GM03348 (cell line): Measurements from ENCODE around the gene FSTL4.

ENCODE experiments used
- DNase-seq: peaks from one replicate; pipeline ENCODE4 v3.0.0; 2012; ENCODE audit warnings: low spot score

The FSTL4 gene

GRCh38 chr5:133262690-133263089 is 349.7 kb downstream of the FSTL4 start:
- no peak for DNase-seq

- no peak for DNase-seq
Observed at GRCh38 chr5:133261993-133262392, 350.3 kb downstream of the FSTL4 start.

- DNase-seq: no peak
Observed at GRCh38 chr5:133260715-133261114, 351.6 kb downstream of the FSTL4 start.

- DNase-seq: no peak
Observed at GRCh38 chr5:133259199-133259997, 352.9 kb downstream of the FSTL4 start.

DNA sequence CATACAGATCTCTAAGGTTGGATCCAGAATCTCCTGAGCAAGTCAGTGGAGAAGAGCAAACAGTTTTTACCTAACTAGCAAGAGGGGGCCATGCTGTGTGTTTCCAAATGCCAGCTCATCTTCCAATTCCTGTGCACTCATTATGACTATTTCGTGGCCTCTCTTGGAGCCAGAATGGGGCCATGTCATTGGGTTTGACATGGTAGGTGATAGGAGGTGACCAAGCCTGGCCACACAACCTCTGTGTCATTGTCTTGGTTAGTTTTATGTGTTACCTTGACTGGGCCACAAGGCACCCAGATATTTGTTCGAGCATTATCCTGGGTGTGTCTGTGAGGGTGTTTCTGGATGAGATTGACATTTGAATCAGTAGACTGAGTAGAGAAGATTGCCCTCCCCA is 354.4 kb downstream of the FSTL4 start:
- no peak for DNase-seq

DNA sequence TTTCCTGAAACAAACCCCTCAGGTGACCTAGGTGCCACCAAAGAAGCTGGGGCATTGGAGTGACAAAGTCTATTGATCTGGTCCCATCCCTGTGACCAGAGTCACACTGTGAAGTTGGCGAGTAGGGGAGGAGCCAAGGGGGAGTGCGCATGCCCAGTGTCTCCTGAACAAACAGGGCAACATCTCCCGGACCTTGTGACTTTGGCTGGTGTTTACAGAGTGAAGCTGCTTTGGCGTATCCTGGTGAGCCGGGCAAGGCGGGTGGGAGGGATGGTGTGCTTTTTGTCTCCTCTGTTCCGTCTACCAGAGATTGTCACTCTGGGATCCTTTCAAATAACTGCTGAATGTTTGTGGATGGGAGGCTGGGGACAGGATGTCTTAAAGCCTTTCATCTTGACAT is 356.1 kb downstream of the FSTL4 start:
- no peak for DNase-seq

DNA sequence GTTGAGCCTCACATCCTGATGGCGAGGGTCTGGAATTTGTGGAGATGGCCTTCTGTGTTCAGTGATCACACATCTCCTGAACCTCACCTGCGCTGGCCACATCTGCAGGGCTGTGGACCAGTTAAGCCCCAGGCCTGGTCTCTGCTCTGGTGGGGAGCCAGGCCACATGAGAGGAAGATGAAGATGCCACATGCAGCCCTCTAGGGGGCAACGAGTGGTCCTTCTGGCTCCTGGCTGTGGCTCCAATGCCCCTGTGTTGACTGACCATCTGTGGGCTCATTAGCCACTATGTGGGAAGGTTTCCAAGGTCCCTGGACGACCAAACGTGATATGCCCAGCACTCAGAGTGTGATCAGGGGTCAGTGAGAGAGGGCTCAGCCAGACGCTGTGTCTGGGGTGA is 357.5 kb downstream of the FSTL4 start:
- no peak for DNase-seq

DNA sequence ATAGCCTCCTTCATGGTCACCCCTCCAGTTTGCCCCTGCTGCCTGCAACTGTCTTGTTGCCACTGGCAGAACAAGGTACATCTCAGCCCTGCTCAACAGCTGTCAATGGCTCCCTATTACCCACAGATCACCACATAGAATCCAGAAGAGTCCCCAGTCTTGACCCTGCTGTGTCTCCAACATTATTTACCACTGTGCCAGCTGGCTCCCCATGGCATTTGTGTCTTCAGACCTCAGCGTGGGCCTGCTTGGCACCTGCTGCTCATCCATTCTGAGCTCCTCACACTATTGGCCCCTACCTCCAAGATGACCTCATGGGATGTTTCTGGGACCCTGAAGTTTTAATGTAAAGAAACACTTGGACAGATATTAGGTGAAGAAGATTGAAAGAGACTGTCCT is 358.7 kb downstream of the FSTL4 start:
- DNase-seq: no peak

GRCh38 chr5:133253070-133253469 is 359.3 kb downstream of the FSTL4 start:
- no peak for DNase-seq

DNA sequence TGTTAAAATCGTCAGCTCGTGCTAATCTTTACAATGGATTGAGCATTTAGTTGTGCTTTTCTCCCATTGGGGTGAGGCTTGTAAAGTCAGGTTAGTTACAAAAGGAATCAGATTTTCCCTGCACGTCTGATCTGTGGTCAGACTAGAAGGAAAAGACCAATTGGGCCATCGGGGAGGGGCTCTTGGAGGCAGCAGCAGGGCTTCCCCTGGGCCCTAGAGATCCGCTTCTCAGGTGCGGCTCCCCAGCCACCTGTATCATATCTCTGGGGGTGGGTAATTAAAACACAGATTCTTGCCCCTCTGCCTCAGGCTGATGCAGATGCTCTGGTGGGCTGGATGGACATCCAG is 360.2 kb downstream of the FSTL4 start:
- DNase-seq: no peak

DNA sequence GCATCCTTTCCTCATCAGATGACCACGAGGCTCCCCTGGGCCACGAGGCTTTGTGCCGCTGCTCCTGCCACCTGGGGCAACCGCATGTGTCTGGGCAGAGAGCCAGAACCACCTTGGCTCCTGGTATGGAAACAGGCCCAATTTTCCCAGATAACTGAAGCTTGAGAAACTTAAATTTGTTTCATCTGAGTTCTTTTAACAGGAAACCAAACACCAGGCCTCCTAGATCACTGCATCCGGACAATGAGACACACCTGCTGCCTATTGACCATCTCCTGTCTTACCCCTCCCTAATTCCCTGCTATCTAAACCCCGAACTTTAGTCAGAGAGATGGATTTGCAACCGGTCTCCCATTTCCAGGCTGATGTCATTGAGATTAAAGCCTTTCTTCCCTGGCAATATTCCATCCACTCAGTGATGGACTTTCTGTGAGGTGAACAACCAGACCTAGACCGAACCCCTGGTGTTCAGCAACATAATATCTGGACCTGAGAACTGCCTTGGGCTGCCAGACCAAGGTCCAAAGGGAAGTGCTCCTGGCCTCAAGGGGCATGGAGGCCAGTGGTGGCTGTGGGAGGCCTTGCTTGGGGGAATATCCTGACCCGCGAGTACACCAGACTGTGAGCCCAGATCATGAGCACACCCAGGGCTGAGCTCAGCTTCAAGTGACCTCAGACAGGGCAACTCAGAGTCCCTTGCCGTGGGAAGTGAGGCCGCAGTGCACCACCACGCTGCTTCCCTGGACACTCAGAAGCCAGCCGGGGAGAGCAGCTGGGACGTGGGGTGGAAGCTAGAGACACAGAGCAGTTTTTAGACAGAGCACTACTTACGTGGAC is 360.8 kb downstream of the FSTL4 start:
- DNase-seq: no peak

DNA sequence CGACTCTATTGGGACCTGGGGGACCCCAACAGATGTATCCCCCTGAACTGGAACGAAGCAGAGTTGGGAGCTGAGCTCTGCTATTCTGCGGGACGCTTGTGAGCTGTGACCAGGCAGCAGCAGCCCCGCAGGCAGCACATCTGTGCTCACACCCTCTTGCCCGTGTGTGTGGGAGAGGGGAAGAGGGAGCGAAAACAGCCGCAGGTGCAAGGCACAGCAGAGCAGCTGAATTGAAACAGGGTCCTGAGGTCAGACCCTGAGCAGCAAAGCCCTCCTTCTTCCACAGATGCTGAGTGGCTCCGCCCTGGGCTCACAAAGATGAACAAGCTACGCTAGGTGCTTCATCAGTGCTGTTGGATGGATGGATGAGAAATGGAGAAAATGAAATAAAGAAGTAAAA is 361.8 kb downstream of the FSTL4 start:
- no peak for DNase-seq

- DNase-seq: no peak
Observed at GRCh38 chr5:133249593-133249992, 362.7 kb downstream of the FSTL4 start.

DNA sequence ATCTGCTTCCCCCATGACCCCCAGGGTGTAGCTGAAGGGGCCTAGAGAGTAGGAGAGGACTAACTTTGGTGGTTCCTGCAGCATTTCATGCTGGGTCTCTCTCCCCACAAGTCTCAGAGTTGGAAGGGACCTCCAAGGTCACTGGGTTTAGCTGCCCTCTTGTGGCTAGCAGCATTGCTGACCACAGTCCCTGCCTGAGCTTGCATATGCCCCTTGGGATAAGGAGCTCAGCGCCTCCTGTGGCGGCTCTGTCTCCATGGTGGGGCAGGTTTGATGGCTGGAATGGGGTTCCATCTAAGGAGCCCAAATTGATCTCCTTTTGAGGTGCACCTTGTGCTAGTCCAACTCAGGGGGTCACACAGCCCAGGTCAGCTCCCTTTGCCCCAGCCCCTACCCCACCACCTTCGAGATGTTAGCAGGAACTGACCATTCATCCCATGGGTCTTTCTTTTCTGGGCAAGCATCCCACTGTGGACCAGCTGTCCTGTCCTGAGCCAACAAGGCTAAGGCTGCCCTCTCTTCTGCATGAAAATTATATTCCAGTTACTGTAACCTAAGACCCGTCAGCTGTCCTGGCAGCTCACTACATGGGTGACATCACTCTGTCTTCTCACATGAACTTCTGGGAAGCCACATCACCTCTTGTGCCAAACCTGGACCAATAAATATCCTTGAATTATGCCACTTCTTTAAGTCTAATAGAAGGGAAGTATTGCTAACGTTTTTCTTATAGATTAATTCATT is 364.3 kb downstream of the FSTL4 start:
- no peak for DNase-seq

GRCh38 chr5:133247151-133247709 is 365.1 kb downstream of the FSTL4 start:
- DNase-seq: no peak

DNA sequence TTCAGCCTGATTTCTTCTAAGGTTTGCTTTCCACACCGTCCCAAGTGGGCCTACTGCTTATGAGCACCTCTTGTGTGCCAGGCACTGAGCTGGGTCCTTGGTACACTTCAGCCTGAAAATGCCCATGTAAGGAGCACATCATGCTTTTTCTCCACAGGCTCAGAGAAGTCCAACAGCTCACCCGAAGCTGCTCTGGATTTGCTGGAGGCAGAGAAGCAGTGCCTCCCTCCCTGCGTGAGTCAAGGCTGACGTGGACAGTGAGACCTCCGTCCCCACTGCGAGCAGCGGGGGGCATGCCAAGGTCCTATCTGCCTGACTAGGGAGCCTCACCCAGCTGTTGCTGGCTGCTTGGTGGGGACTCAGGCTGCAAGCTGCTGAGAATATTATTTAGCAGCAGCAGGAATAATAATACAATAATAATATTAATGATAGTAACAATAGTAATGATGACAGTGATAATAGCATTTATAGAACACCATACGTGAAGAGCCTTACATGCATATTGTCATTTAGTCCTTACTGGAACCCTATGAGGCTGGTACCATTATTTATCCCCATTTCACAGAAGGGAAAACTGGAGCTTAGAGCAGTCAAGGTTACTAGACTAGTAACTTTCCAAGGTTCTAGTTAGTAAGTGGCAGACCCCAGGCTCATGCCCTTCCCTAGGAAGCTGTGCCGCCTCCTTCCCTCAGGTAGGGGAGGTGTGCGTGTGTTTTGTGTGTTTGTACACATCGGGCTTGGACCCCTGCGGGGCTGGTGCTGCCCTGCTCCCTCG is 365.8 kb downstream of the FSTL4 start:
- DNase-seq: no peak

DNA sequence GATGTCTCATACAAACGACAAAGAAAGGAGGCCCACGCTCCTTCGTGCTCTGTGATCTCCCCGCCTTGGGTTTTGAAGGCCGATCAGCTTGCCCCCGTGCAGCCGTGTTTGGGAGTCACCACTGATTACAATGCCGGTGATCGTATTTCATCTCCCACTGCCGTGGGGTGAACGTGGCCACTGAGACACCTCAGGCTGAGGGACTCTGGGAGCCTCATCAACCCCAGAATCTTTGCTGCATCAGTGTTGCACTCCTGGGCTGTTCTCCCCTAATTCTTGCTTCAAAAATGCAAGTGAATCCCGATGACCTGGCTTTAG is 366.3 kb downstream of the FSTL4 start:
- no peak for DNase-seq

DNA sequence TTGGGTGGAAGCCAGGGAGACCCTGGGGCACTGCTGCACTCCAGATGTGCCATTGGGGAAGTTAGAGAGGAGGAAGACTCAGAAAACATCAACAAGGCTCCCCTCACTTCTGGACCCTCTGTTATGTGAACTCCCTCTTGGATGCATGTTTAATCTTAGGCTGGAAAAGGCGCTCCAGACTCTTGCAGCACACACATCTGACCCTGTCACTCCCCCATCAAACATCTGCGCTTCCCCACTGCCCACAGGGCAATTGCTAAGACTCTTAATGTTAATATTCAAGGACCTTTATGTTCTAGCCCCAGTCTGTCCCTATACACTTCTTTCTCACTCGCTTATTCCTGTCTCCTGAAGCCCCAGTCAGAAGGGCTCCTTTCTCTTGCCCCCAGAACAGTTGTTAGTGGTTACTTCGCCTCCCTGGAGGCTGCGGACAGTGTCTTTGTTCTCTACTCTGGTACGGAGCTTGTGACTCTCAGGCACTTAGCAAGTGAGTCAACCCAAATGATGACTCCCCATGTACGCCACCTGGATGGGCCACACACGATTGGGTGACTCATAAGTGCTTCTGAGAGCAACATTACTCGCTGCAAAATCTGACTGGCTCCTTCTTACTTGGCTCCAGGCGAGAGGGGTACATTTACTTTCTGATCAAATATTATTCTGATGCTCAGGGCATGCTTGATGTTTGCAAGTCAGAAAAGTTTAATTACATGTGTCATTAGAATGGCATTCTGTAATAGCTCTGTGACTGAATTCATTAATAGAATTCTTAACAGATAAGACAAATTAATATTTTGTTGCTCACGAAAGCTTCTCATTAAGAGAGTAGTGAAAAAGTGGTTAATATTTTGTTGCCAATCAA is 366.9 kb downstream of the FSTL4 start:
- DNase-seq: peak; percentile 44

DNA sequence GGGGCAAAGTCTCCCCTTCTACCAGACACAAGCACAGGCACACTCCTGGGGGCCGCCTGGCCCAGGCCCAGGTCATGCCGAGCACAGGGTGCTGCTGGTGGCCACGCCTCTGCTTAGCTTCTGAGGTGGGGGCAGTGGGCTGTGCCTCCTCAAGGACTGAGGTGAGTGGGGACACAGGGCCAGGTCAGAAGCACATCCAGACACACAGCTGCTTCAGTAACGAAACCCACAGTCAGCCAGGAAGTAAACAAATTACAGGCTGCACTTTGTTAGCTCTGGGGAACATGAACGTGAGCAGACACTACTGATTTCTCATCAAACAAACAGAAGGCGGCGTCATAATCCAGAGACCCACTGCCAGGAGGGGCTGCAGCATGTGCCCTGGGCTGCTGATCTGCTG is 368.1 kb downstream of the FSTL4 start:
- DNase-seq: no peak

GRCh38 chr5:133243196-133243595 is 369.1 kb downstream of the FSTL4 start:
- DNase-seq: no peak
